Mesenchymal stem cell (in vitro differentiated cells and primary cell): Measurements from ENCODE around the gene INSC.

Source experiments
- DNase-seq: peaks from one replicate; pipeline ENCODE4 v3.0.0-alpha.2; 2013
- H2AFZ ChIP-seq: one replicate; pipeline ENCODE4 v1.6.1; 2013; ENCODE audit warnings: low read depth, mild to moderate bottlenecking, control low read depth, inconsistent platforms, low read length, moderate library complexity
- H2AK5ac ChIP-seq: 2 replicates; pipeline ENCODE4 v1.6.1; 2013; ENCODE audit warnings: low read length, moderate library complexity, mild to moderate bottlenecking, inconsistent platforms; ENCODE audit not compliant: severe bottlenecking
- H2BK120ac ChIP-seq: one replicate; pipeline ENCODE4 v1.6.1; 2013; ENCODE audit warnings: low read depth, mild to moderate bottlenecking, inconsistent platforms, low read length, moderate library complexity
- H2BK12ac ChIP-seq, 2 experiments: one replicate each; pipeline ENCODE4 v1.6.1; 2013; ENCODE audit warnings: inconsistent platforms in 2 of 2, low read length in 2 of 2, mild to moderate bottlenecking in 2 of 2, moderate library complexity in 2 of 2, control low read depth in 1 of 2
- H2BK15ac ChIP-seq: one replicate; pipeline ENCODE4 v1.6.1; 2013; ENCODE audit warnings: mild to moderate bottlenecking, low read depth, inconsistent platforms; ENCODE audit not compliant: poor library complexity, severe bottlenecking
- H2BK5ac ChIP-seq: 2 replicates; pipeline ENCODE4 v1.6.1; 2013; ENCODE audit warnings: low read depth, mild to moderate bottlenecking, low read length, control low read depth, inconsistent platforms; ENCODE audit not compliant: poor library complexity, severe bottlenecking
- H3K14ac ChIP-seq, 2 experiments: one replicate each; pipeline ENCODE4 v1.6.1; 2013; ENCODE audit warnings: inconsistent platforms in 2 of 2, low read length in 2 of 2, control low read depth in 1 of 2, mild to moderate bottlenecking in 1 of 2, moderate library complexity in 1 of 2
- H3K18ac ChIP-seq, 2 experiments: one replicate each; pipeline ENCODE4 v1.6.1; 2013; ENCODE audit warnings: inconsistent platforms in 2 of 2, low read length in 2 of 2, control low read depth in 1 of 2, low read depth in 1 of 2, mild to moderate bottlenecking in 1 of 2
- H3K23ac ChIP-seq, 2 experiments: one replicate each; pipeline ENCODE4 v1.6.1; 2013; ENCODE audit warnings: inconsistent platforms in 2 of 2, low read length in 2 of 2, mild to moderate bottlenecking in 2 of 2, moderate library complexity in 2 of 2, control low read depth in 1 of 2
- H3K27ac ChIP-seq: 2 replicates; pipeline ENCODE4 v1.5.1; 2013; ENCODE audit warnings: mild to moderate bottlenecking, moderate library complexity, low read length, control low read depth, inconsistent platforms; ENCODE audit not compliant: poor library complexity, severe bottlenecking
- H3K27me3 ChIP-seq, 2 experiments: 2 replicates each; pipeline versions ENCODE4 v1.6.1 to v1.7.0; 2013; ENCODE audit warnings: low read length in 2 of 2, mild to moderate bottlenecking in 2 of 2, moderate library complexity in 2 of 2, control low read depth in 1 of 2, inconsistent platforms in 1 of 2; ENCODE audit not compliant: control insufficient read depth in 1 of 2, insufficient read depth in 1 of 2
- H3K36me3 ChIP-seq, 2 experiments: 2 replicates each; pipeline versions ENCODE4 v1.6.1 to v1.7.0; 2013; ENCODE audit warnings: low read length in 2 of 2, control low read depth in 1 of 2, inconsistent platforms in 1 of 2, low read depth in 1 of 2, mild to moderate bottlenecking in 1 of 2; ENCODE audit not compliant: insufficient read depth in 2 of 2, control insufficient read depth in 1 of 2
- H3K4ac ChIP-seq, 2 experiments: one replicate each; pipeline ENCODE4 v1.6.1; 2013; ENCODE audit warnings: inconsistent platforms in 2 of 2, low read length in 2 of 2, mild to moderate bottlenecking in 2 of 2, moderate library complexity in 2 of 2, control low read depth in 1 of 2, low read depth in 1 of 2
- H3K4me1 ChIP-seq: 2 replicates; pipeline ENCODE4 v1.6.1; 2013; ENCODE audit warnings: low read depth, low read length, control low read depth; ENCODE audit not compliant: control insufficient read depth, insufficient read depth
- H3K4me2 ChIP-seq: 2 replicates; pipeline ENCODE4 v1.6.1; 2013; ENCODE audit warnings: low read length, mild to moderate bottlenecking, inconsistent platforms; ENCODE audit not compliant: poor library complexity, severe bottlenecking
- H3K4me3 ChIP-seq, 2 experiments: 2 replicates each; pipeline versions ENCODE4 v1.5.1 to v1.7.0; 2013; ENCODE audit warnings: low read length in 2 of 2, mild to moderate bottlenecking in 2 of 2, control low read depth in 1 of 2, low read depth in 1 of 2; ENCODE audit not compliant: insufficient read depth in 1 of 2
- H3K79me1 ChIP-seq: replicated peaks from 2 replicates; pipeline ENCODE4 v1.6.1; 2013; ENCODE audit warnings: mild to moderate bottlenecking, control low read depth, low read length, inconsistent platforms; ENCODE audit not compliant: poor library complexity, severe bottlenecking
- H3K9ac ChIP-seq: 2 replicates; pipeline ENCODE4 v1.7.0; 2013; ENCODE audit warnings: mild to moderate bottlenecking, low read length, moderate library complexity
- H3K9me3 ChIP-seq: 2 replicates; pipeline ENCODE4 v1.7.0; 2013; ENCODE audit warnings: mild to moderate bottlenecking, low read length; ENCODE audit not compliant: control insufficient read depth
- H4K8ac ChIP-seq: one replicate; pipeline ENCODE4 v1.6.1; 2013; ENCODE audit warnings: inconsistent platforms, mild to moderate bottlenecking, low read length, moderate library complexity
- H4K91ac ChIP-seq: one replicate; pipeline ENCODE4 v1.6.1; 2013; ENCODE audit warnings: mild to moderate bottlenecking, low read length, inconsistent platforms
- WGBS: methylation state at CpG from one replicate; pipeline ENCODE4 v1.1.7; 2013; ENCODE audit warnings: mixed read lengths; 5-methylcytosine and 5-hydroxymethylcytosine counted together

Gene INSC

DNA sequence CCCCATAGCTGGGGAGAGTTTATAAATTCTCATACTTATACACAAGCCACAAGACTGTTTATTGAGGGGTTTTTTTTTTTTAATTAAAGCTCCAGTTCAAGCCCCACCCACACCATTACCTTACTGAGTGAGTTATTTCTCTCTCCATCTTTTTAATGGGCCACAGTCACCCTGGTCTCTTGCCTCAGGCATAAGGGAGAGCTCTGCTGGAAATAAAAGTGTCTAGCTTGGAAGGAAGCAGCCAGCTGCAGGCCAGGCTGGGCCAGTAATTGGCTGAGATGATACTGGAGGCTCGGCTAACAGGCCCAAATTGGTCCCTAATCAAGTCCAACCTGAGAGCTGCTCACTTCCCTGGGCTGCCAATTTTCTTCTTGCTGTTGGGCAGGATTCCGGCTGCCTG, 174.1 kb downstream of the INSC start:
- Histone ChIP-seq H3K36me3 (no peaks in the 10 kb centered on the region), H3K4ac (no peak overlapping the region), H2BK15ac (no peak overlapping the region), H2BK120ac (no peak overlapping the region), H3K9ac (no peak overlapping the region), H2BK5ac (no peak overlapping the region), H2BK12ac (no peak overlapping the region), H3K27ac (no peak overlapping the region), H3K18ac (no peak overlapping the region), H3K9me3 (no peaks in the 10 kb centered on the region), H3K4me1 (no peaks in the 10 kb centered on the region), H4K8ac (no peak overlapping the region), H2AK5ac (no peak overlapping the region), H3K14ac (no peak overlapping the region), H3K23ac (no peak overlapping the region), H3K4me2 (no peak overlapping the region), H3K27me3 (no peaks in the 10 kb centered on the region), H4K91ac (no peak overlapping the region), H3K79me1 (no peaks in the 10 kb centered on the region), H2AFZ (no peak overlapping the region), H3K4me3 (no peak overlapping the region)
- no peak for DNase-seq
- WGBS: 83% methylated on average over 2 of the region's 2 CpGs

DNA sequence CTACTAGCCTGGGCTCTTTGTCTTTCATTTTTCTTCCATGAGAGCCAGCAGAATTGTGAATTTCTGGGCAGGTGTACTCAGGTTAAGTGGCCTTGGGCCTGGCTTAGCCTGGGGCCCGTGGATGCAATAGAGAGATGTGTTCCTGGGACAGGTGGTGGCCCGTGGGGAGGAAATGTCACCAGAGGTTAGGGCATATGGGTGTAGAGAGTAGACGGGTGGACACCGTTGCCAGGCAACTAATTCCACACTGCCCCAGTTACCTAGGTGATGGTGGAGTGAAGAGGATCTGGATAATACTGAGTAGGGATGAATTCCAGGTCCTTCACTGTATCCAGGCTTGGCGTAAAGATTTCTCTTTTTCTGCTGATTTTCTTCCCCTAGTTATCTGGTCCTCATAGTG, 175.0 kb downstream of the INSC start:
- Histone ChIP-seq H3K14ac (no peak overlapping the region), H3K9me3 (no peaks in the 10 kb centered on the region), H2BK120ac (no peak overlapping the region), H3K79me1 (no peaks in the 10 kb centered on the region), H4K8ac (no peak overlapping the region), H2AK5ac (no peak overlapping the region), H2BK12ac (no peak overlapping the region), H3K4me3 (no peak overlapping the region), H2AFZ (no peak overlapping the region), H3K23ac (no peak overlapping the region), H3K4me2 (no peak overlapping the region), H3K27ac (no peak overlapping the region), H3K36me3 (no peaks in the 10 kb centered on the region), H3K4me1 (no peaks in the 10 kb centered on the region), H3K18ac (no peak overlapping the region), H2BK5ac (no peak overlapping the region), H4K91ac (no peak overlapping the region), H2BK15ac (no peak overlapping the region), H3K27me3 (no peaks in the 10 kb centered on the region), H3K4ac (no peak overlapping the region), H3K9ac (no peak overlapping the region)
- DNase-seq: no peak
- 87% methylated on average over 5 of the region's 5 CpGs for WGBS

DNA sequence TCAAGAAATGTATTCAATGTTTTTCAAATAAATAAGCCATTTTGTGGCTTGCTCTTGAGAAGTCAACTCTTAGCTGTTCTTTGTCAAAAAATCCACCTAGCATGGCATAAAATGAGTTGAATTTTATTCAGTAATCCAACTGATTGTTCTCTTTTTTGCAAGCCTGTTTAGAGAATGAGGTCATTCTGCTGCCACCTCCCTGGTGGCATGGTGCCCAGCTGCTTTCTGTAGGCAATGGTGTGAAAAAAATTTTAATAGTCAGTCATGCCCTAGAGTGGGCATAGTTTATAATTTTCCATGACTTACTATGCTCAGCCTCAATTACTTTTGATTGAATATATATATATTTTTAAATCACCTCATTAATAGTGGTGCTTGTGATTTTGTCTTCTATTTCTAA, 177.2 kb downstream of the INSC start:
- Histone ChIP-seq H3K4ac (no peak overlapping the region), H2BK120ac (no peak overlapping the region), H3K4me2 (no peak overlapping the region), H3K4me3 (no peak overlapping the region), H3K27ac (no peak overlapping the region), H3K9ac (no peak overlapping the region), H2BK12ac (no peak overlapping the region), H3K18ac (no peak overlapping the region), H3K36me3 (no peaks in the 10 kb centered on the region), H3K4me1 (no peaks in the 10 kb centered on the region), H4K91ac (no peak overlapping the region), H2AFZ (no peak overlapping the region), H3K14ac (no peak overlapping the region), H3K27me3 (no peaks in the 10 kb centered on the region), H3K79me1 (no peaks in the 10 kb centered on the region), H3K9me3 (no peaks in the 10 kb centered on the region), H2BK15ac (no peak overlapping the region), H2BK5ac (no peak overlapping the region), H3K23ac (no peak overlapping the region), H4K8ac (no peak overlapping the region), H2AK5ac (no peak overlapping the region)
- no peak for DNase-seq

DNA sequence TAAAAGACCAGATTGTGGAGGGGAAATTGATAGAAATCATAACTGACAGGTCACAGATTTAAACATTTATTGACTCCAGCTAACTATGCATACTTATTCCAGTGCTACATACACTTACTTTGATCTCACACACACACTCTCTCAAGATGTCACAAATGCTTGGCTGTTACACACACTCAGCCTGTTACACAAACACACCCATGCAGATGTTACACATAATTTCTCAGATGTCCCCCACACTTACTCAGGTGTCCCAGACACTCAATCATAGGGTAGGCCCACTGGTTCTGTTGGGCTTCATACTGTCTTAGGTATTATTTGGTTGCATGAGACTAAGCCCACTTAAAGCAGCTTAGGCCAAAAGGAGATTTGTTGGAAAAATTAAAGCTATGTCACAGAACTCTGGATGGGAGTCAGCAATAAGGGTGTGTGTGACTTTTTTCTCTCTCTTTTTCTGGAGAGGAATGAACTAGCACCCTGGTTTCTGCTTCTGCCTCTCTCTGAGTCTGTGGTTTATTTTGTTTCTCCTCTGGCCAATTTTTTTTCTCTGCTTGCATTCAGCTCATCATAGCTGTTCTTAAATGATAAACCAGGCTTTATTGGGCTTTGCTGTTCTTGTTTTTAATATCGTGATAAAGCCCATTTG, 179.4 kb downstream of the INSC start:
- Histone ChIP-seq H2BK5ac (no peak overlapping the region), H3K79me1 (no peaks in the 10 kb centered on the region), H3K4me1 (no peaks in the 10 kb centered on the region), H2BK15ac (no peak overlapping the region), H2AFZ (no peak overlapping the region), H3K4me2 (no peak overlapping the region), H2BK12ac (no peak overlapping the region), H3K18ac (no peak overlapping the region), H4K8ac (no peak overlapping the region), H3K27ac (no peak overlapping the region), H3K14ac (no peak overlapping the region), H3K36me3 (no peaks in the 10 kb centered on the region), H3K23ac (no peak overlapping the region), H2AK5ac (no peak overlapping the region), H3K4me3 (no peak overlapping the region), H2BK120ac (no peak overlapping the region), H3K9me3 (no peaks in the 10 kb centered on the region), H3K27me3 (no peaks in the 10 kb centered on the region), H3K4ac (no peak overlapping the region), H4K91ac (no peak overlapping the region), H3K9ac (no peak overlapping the region)
- no peak for DNase-seq
- no CpG with 5 or more reads among the region's 1 CpG for WGBS
